Hippocampal formation (tissue), 2 donors: Measurements from ENCODE around the gene ADAD2.

Experiments
- DNase-seq, 2 donors: peaks; one replicate each; lab custom pipeline; 2025; lab: John Stamatoyannopoulos, UW

ADAD2 gene

GRCh38 chr16:84190731-84191388 lies at the start of gene ADAD2:
TSS of gene ADAD2 (plus strand) at chr16:84191157. CDS start at chr16:84191231, 74 bp downstream.
- no peak for DNase-seq

DNA sequence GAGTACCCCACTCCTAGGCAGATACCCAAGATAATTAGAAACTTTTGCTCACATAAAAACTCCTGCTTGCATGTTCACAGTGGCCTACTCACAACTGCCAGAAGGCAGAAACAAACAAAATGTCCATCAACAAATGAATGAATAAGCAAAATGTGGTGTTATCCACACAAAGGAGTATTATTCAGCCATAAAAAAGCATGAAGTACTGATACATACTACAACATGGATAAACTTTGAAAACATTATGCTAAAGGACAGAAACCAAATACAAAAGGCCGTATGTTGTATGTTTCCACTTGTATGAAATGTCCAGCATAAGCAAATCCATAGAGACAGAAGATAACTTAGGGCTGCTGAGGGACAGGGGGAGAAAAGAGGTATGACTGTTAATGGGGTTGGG lies 47.9 kb upstream of the ADAD2 start:
- DNase-seq: no peak

DNA sequence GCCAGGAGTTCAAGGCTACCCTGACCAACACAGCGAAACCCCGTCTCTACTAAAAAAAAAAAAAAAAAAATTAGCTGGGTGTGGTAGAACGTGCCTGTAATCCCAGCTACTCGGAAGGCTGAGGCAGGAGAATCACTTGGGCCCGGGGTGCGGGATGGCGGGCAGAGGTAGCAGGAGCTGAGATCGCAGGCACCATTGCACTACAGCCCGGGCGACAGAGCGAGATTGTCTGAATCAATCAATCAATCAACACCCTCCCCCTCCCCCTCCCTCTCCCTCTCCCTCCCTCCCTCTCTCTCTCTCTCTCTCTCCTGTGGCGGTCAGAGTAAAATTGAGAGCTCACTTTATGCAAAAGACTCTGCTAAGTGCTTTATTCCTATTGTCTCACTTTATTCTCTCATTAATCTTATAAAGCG lies 47.2 kb upstream of the ADAD2 start:
- no peak for DNase-seq

DNA sequence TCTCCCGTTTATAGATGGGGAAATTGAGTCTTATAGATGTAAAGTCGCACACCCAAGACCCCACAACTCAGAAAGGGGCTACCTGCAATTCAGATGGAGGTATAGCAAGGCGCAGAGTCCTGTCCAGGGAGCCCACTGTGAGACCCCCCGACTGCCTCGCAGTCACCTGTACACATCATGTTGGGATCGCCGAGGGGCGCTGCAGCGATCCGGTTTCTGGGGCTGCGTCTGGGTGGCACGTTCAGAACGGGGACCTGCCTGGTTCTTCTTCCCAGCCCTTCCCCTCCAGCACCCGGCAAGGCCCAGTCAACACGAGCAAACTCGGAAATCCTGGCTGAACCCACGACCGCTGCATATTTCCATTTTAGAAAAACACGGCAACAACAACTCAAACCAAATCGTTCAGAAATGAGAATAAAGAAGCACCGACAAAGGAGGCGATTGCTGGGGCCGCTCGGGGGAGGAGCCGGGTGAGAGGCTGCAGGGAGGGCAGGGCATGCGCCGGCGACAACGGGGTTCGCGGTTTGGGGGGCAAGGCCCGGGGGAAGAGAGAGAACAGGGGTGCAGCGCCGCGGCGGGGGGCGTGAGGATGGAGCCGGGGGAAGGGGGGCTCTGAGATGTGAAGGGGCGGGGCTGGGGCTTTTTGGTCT lies 46.6 kb upstream of the ADAD2 start:
- peak in 1 of 2 donors; percentile 13 for DNase-seq

DNA sequence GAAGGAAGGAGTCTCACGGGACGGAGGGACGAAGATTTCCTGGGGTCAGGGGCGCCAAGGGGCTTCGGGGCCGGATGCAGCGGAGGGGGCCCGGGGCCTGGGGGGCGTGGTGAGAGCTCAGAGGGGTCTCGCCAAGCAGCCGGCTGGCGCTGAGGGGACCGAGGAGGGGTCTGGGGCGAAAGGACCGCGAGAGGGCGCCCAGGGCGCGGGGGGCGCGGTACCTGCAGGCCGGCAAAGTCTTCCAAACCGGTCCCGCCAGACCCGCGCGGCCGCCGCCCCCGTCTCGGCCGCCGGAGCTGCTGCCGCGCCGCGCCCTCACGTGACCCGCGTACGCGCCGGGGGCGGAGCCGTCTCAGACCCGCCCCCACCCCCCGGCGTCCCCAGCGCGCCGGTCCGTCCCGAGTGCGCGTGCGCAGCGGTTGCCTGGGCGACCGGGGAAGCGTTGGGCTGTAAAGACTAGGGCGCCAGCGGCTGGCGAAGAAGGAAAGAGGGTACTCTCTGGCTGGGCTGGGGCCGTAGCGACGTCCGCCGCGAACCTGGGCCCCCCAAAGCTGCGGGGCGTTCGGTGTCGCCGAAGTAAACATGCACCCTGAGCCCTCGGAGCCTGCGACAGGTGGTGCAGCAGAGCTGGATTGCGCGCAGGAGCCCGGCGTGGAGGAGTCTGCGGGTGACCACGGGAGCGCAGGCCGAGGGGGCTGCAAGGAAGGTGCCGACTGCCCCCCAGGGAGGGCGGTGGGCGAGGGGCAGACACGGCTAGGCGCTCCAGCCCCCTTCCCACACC lies 45.9 kb upstream of the ADAD2 start, which contains the start of the genes DNAAF1 and HSDL1:
TSS of gene DNAAF1 (plus strand) at position 450 of the 781 bp plus-strand sequence. CDS start at position 583, 133 bp downstream.
TSS of gene HSDL1 (minus strand) at position 319 of the 781 bp plus-strand sequence. CDS start 13,856 bp downstream, outside the sequence.
- peak; percentile 73 to 85 for DNase-seq

- DNase-seq: no peak
These were observed 40.0 kb upstream of the ADAD2 start for GRCh38 chr16:84150926-84151325.

DNA sequence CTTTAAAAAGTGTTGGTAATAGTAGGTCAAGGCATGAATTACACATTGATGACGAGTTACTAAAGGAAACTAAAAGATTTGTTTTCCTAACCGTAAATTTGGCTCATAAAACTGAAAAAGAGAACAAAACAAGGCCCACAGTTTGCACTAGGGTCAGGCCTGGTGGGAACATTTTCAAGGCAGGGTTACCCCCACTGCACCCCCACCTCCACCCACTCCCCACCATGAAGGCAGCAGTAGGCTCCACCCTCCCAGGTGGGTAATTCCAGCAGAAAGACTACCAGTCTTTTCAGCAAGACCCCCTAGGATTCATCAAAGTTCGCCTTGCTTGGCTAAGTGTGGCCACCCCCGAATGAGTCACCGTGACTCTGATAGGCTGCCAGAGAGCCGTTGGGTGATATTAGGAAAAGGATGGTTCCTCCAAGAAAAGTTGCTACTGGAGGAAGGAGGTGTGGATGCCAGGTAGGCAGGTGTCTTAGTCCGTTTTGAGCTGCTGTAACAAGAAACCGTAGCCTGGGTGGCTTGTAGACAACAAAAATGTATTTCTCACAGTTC lies 37.2 kb upstream of the ADAD2 start:
- DNase-seq: no peak

DNA sequence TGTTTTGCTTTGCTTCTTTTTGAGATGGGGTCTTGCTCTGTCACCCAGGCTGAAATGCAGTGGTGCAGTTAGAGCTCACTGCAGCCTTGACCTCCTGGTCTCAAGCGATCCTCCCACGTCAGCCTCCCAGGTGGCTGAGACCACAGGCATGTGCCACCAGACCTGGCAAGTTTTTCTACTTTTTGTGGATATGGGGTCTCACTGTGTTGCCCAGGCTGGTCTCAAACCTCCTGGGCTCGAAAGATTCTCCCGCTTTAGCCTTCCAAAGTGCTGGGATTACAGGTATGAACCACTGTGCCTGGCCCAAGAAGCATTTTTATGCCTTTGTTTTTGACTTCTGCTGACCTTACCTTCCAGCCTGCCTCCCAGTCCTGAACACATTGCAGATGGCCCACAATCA lies 35.7 kb upstream of the ADAD2 start:
- no peak for DNase-seq

GRCh38 chr16:84155771-84156170 lies 35.2 kb upstream of the ADAD2 start:
- no peak for DNase-seq

DNA sequence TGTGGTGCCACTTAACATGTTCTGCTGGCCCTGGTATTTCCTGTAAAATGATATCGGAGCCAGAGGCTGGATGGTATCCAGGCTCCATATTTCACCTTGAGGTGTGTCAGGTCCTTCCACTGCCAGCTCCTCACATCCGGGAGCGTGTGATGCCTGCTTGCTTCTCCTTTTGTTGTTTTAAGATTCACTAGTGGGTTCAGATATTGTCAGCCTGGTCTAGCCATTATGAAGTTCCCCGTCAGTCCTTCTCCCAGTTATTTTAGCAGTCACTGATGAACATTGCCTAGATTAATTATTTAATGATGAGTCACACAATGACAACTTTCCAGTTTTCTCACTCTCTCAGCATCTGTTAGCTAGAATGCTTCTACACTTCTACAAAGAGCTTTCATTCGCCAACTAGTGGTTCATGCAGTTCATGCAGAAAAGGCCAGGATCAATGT lies 34.6 kb upstream of the ADAD2 start:
- no peak for DNase-seq

- DNase-seq: no peak
These were observed 31.9 kb upstream of the ADAD2 start for GRCh38 chr16:84159007-84159406.

GRCh38 chr16:84159800-84160199 lies 31.2 kb upstream of the ADAD2 start:
- DNase-seq: no peak

- no peak for DNase-seq
These were observed 29.9 kb upstream of the ADAD2 start for GRCh38 chr16:84161037-84161436.

- no peak for DNase-seq
These were observed 29.2 kb upstream of the ADAD2 start for GRCh38 chr16:84161801-84162200.

DNA sequence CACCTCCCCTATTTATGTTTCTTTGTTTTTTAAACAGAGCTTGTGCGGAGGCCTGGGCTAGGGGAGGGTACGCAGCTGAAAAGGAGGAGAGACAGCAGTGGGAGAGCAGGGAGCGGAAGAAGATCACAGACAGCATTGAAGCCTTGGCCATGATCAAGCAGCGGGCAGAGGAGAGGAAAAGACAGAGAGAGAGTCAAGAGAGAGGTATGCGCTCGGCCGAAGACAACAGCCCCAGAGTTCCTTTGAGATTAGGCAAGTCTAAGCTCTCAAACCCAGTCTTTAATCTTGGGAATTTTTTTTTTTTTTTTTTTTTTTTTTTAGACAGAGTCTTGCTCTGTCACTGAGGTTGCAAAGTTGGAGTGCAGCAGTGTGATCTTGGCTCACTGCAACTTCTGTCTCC lies 25.2 kb upstream of the ADAD2 start:
- no peak for DNase-seq

GRCh38 chr16:84166796-84167695 lies 23.9 kb upstream of the ADAD2 start:
- DNase-seq: no peak

GRCh38 chr16:84169765-84170310 lies 21.1 kb upstream of the ADAD2 start:
- DNase-seq: no peak

GRCh38 chr16:84174396-84174795 lies 16.6 kb upstream of the ADAD2 start:
- no peak for DNase-seq

DNA sequence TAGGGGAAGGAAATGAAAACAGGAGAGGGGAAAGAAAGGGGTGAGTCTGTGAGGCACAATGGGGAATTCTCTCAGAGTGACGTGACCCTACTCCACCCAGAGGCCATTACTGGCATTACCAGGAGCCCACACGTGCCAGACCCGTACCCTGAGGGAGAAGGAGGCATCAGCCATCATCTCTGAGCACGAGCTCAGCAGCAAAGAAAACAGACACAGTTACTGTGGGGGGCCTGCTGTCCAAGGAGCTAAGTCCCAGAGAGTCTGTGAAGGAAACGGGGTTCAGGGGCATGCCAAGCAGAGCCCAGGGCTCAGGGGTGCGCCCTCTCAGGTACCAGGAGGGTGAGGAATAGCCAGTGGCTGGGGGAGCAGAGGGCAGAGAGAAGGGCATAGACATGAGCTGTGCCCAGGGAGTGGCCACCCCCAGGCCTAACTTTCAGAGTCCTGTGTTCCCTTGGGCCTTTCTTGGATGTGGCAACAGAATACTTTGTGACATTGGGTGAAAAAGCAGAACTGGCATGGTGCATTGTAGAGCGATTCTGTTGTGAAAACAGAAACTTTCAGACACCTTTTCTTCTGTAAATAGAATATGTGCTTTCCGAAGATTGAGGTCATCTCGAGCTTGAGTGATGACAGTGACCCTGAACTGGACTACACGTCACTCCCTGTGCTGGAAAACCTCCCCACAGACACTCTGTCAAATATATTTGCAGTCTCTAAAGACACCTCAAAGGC lies 15.4 kb upstream of the ADAD2 start:
- peak in 1 of 2 donors; percentile 16 for DNase-seq
